ENCODE data around the gene PACRG.

DNA sequence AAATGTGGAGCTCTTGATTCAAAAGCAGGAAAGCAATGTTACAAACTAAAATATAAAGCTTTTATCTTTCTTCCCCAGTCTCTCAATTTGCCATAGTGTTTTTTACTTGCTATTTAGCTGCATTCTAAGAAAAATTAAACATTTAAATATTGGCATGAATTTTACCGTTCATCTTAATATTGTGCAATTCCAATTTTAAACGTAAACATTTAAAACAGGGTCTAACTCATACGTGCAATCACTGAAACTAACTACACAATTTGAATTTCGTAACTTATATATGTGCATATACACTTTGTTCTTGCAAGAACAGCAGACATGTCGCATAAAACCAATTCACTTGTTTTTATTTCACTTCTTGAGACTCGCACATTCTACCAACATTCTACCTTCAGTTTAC lies 405.9 kb downstream of the PACRG start:
- TF ChIP-seq CTCF (IDR thresholded peaks at IDR 0.05), result no peak
- TF ChIP-seq POLR2A (IDR thresholded peaks at IDR 0.05), result no peak
- no peak for TF ChIP-seq EP300 (IDR thresholded peaks at IDR 0.05)
